Activated CD8-positive, alpha-beta memory T cell treated with anti-CD3 and anti-CD28 coated beads, Interleukin-2, amount 50 U/mL, for 24 hours (primary cell): ENCODE measurements around the gene GXYLT1.
A peak's percentile ranks its signal among the peaks of the same experiment; 100 is the strongest.
"Not testable (repeated sequence)": the region's sequence is repeated elsewhere in the genome, so short reads cannot be mapped to it uniquely, and the experiment has no call there.

ENCODE experiments used
- DNase-seq: peaks from one replicate; pipeline ENCODE4 v3.0.0-alpha.2; 2020; ENCODE audit errors: extremely low read depth

GXYLT1 gene

GRCh38 chr12:42144408-42145196 is at the start of gene GXYLT1:
TSS of gene GXYLT1 (minus strand) at chr12:42144874. CDS start at chr12:42144646, 228 bp downstream.
- peak; percentile 46 for DNase-seq

GRCh38 chr12:42192686-42193085 is 48.0 kb upstream of the GXYLT1 start:
- DNase-seq: no peak

- DNase-seq: no peak
These were observed 47.6 kb upstream of the GXYLT1 start for GRCh38 chr12:42192258-42192657.

- no peak for DNase-seq
These were observed 45.7 kb upstream of the GXYLT1 start for GRCh38 chr12:42190376-42190775.

- not testable (repeated sequence) for DNase-seq
These were observed 43.6 kb upstream of the GXYLT1 start for GRCh38 chr12:42188275-42188674.

- DNase-seq: no peak
These were observed 43.1 kb upstream of the GXYLT1 start for GRCh38 chr12:42187799-42188198.

- no peak for DNase-seq
These were observed 42.1 kb upstream of the GXYLT1 start for GRCh38 chr12:42186793-42187192.

- DNase-seq: no peak
These were observed 37.7 kb upstream of the GXYLT1 start for GRCh38 chr12:42182394-42182793.

GRCh38 chr12:42180990-42181596 is 36.4 kb upstream of the GXYLT1 start:
- DNase-seq: no peak

GRCh38 chr12:42178101-42178500 is 33.4 kb upstream of the GXYLT1 start:
- DNase-seq: no peak

- no peak for DNase-seq
These were observed 30.3 kb upstream of the GXYLT1 start for GRCh38 chr12:42174978-42175377.

- DNase-seq: no peak
These were observed 29.4 kb upstream of the GXYLT1 start for GRCh38 chr12:42173961-42174521.

- DNase-seq: no peak
These were observed 28.0 kb upstream of the GXYLT1 start for GRCh38 chr12:42172441-42173210.

GRCh38 chr12:42167711-42168110 is 23.0 kb upstream of the GXYLT1 start:
- no peak for DNase-seq

- no peak for DNase-seq
These were observed 21.8 kb upstream of the GXYLT1 start for GRCh38 chr12:42166501-42166900.

- no peak for DNase-seq
These were observed 19.2 kb upstream of the GXYLT1 start for GRCh38 chr12:42163913-42164312.

- no peak for DNase-seq
These were observed 18.3 kb upstream of the GXYLT1 start for GRCh38 chr12:42162965-42163364.

- DNase-seq: no peak
These were observed 17.5 kb upstream of the GXYLT1 start for GRCh38 chr12:42162193-42162592.

- DNase-seq: no peak
These were observed 16.9 kb upstream of the GXYLT1 start for GRCh38 chr12:42161529-42161928.

GRCh38 chr12:42156232-42156631 is 11.6 kb upstream of the GXYLT1 start:
- DNase-seq: no peak

- no peak for DNase-seq
These were observed 1.0 kb upstream of the GXYLT1 start for GRCh38 chr12:42145552-42146215.

- no peak for DNase-seq
These were observed 499 bp upstream of the GXYLT1 start for GRCh38 chr12:42145197-42145549.
